Breast epithelium (tissue), 4 donors: ENCODE results near the gene MKNK1. TPM values are rescaled to one million over a fixed set of nuclear protein-coding genes. Genes with fewer than 3 reads are reported as not detected.
A peak's percentile ranks its signal among the peaks of the same experiment; 100 is the strongest.

Experiments
- DNase-seq, 2 donors: peaks; one replicate each; pipeline ENCODE4 v3.0.0-alpha.2; 2019; ENCODE audit warnings: low spot score in 2 of 2
- H3K27ac ChIP-seq, 2 donors: fragments of 200-600 bp; sonication (generic) in 1 of 2; one replicate each; pipeline ENCODE4 v1.5.1; 2016 to 2019; ENCODE audit warnings: mild to moderate bottlenecking in 1 of 2
- H3K27me3 ChIP-seq, 2 donors: fragments of 200-600 bp; sonication (generic) in 1 of 2; one replicate each; pipeline versions ENCODE4 v1.5.1 to v1.6.0; 2017 to 2019; ENCODE audit warnings: control low read depth in 1 of 2, mild to moderate bottlenecking in 1 of 2
- H3K36me3 ChIP-seq: fragments of 200-600 bp; one replicate; pipeline ENCODE4 v1.5.1; 2019
- H3K4me1 ChIP-seq, 2 donors: fragments of 200-600 bp; sonication (generic); one replicate each; pipeline ENCODE4 v1.5.1; 2016 to 2019; ENCODE audit warnings: control low read depth in 1 of 2
- H3K4me3 ChIP-seq, 3 donors: fragments of 200-600 bp; sonication (generic); 1 replicate in 2 of 3; 2 replicates in 1 of 3; pipeline ENCODE4 v1.5.1; 2016 to 2019; ENCODE audit warnings: mild to moderate bottlenecking in 3 of 3, moderate library complexity in 2 of 3
- H3K9me3 ChIP-seq, 2 donors: fragments of 200-600 bp; sonication (generic) in 1 of 2; one replicate each; pipeline ENCODE4 v1.5.1; 2016 to 2019; ENCODE audit warnings: control low read depth in 1 of 2
- POLR2A ChIP-seq: fragments of 450-650 bp; IDR thresholded peaks from one replicate; pipeline ENCODE4 v1.6.1; 2016; ENCODE audit warnings: antibody characterized with exemption, mild to moderate bottlenecking, moderate library complexity
- POLR2AphosphoS5 ChIP-seq, 3 donors: sonication (generic); formaldehyde crosslinking; IDR thresholded peaks; one replicate each; pipeline ENCODE4 v1.6.1; 2017; ENCODE audit warnings: antibody characterized with exemption in 3 of 3
- intact Hi-C: fragments of 100-400 bp; cut with DNase I; formaldehyde crosslinking; loops from one replicate; pipeline ENCODE4 v1.15.1; 2023; ENCODE audit warnings: low total_unique reads
- total RNA-seq, 3 donors: library from RNA; depleted of rRNA; stranded (reverse); fragments of >200 nt; gene quantifications; one replicate each; pipeline ENCODE4 v1.1.0, GENCODE V29; 2016
- TF ChIP-seq, protein P1 (sequence below), 3 donors: fragments of 450-650 bp; IDR thresholded peaks; one replicate each; pipeline ENCODE4 v1.5.1; 2016 to 2017; ENCODE audit warnings: antibody characterized with exemption in 3 of 3, mild to moderate bottlenecking in 3 of 3, moderate library complexity in 3 of 3

MKNK1 gene
- total RNA-seq, 3 donors from 2014 or later = 34.7 to 51.5 (median 47.2) TPM

DNA sequence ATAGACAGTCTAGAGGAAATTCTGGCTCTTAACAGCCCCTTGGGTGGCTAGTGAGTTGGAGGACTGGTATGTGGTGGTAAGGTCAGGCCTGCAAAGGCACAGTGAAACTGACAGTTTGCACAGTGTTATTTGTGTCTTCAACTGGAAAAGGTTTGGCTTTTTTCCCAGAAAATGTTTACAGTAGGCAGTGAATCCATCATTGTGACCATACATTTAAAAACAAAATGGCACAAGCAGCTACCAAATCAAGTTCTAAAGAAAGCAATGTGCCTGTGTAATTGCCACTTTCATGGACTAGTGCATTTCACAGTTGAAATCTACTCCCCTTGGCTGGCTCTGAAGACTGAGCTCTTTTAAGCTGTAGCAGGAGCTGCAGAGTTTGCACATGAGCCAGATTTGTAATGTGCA lies 39.3 kb upstream of the MKNK1 start:
- no peaks in the 10 kb centered on the region for H3K9me3 ChIP-seq
- H3K36me3 ChIP-seq = no peaks in the 10 kb centered on the region
- intact Hi-C loops = no loop called here
- H3K27ac ChIP-seq = peak overlapping the region in 1 of 2 donors; percentile 11
- no peaks in the 10 kb centered on the region for H3K4me1 ChIP-seq
- H3K27me3 ChIP-seq = no peaks in the 10 kb centered on the region
- no peak overlapping the region for H3K4me3 ChIP-seq
- DNase-seq = no peak
- TF ChIP-seq POLR2AphosphoS5 (IDR thresholded peaks at IDR 0.05) (no peak), POLR2A (no peak)
- TF ChIP-seq, protein P1, sequence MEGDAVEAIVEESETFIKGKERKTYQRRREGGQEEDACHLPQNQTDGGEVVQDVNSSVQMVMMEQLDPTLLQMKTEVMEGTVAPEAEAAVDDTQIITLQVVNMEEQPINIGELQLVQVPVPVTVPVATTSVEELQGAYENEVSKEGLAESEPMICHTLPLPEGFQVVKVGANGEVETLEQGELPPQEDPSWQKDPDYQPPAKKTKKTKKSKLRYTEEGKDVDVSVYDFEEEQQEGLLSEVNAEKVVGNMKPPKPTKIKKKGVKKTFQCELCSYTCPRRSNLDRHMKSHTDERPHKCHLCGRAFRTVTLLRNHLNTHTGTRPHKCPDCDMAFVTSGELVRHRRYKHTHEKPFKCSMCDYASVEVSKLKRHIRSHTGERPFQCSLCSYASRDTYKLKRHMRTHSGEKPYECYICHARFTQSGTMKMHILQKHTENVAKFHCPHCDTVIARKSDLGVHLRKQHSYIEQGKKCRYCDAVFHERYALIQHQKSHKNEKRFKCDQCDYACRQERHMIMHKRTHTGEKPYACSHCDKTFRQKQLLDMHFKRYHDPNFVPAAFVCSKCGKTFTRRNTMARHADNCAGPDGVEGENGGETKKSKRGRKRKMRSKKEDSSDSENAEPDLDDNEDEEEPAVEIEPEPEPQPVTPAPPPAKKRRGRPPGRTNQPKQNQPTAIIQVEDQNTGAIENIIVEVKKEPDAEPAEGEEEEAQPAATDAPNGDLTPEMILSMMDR (IDR thresholded peaks at IDR 0.05) = no peak

DNA sequence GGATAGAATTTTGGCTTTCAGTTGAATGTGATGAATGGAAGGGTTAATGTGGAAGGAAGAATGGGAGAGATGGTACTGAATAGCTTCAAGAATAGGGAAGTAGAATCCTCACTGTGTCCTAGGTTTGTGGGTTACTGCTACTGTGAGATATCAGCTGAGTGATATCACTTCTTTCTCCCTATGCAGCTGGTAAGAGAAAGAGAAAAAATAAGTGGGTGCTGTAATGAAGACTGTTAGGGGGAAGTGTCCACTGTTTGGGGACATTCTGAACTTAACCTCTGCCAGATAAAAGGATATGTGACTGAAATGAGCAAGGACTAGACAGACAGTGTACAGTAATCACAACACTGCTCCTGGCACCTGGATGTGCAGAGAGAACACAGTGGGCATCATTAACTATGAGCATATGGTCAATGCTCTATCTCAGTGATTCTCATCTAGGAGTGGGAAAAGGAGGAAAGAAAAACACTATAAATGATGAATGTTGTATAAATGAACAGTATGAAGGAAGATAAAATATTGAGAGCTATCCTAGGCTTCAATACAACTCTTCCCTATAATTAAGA lies 38.1 kb upstream of the MKNK1 start:
- intact Hi-C loops = no loop called here
- DNase-seq = no peak
- no peaks in the 10 kb centered on the region for H3K36me3 ChIP-seq
- H3K9me3 ChIP-seq = no peaks in the 10 kb centered on the region
- H3K4me1 ChIP-seq = no peaks in the 10 kb centered on the region
- H3K27me3 ChIP-seq = no peaks in the 10 kb centered on the region
- H3K4me3 ChIP-seq = no peak overlapping the region
- no peak for TF ChIP-seq POLR2AphosphoS5 (IDR thresholded peaks at IDR 0.05)
- TF ChIP-seq, protein P1 (IDR thresholded peaks at IDR 0.05) = no peak
- no peak for TF ChIP-seq POLR2A
- H3K27ac ChIP-seq = peak overlapping the region in 1 of 2 donors; percentile 16

DNA sequence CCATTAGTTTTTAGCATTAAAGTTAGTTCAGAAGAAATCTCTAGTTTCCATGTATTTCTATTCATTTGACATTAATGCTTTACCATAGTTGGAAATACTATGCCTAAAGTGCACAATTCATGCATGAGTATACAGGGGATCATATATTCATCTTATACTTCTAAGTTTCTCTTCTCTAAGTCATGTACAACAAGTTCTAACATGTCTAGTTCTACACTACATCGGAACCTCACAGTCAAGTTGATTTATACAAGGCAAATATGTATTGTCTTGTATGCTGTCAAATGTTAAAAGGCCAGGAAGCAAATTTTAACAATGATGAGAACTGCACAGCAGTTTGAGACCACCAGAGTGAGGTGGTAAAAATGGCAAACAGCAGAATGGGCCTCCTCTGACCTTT lies 35.5 kb upstream of the MKNK1 start:
- no peak overlapping the region for H3K27ac ChIP-seq
- intact Hi-C loops = no loop called here
- H3K27me3 ChIP-seq = no peaks in the 10 kb centered on the region
- no peak overlapping the region for H3K4me3 ChIP-seq
- H3K36me3 ChIP-seq = no peaks in the 10 kb centered on the region
- TF ChIP-seq POLR2AphosphoS5 (IDR thresholded peaks at IDR 0.05) (no peak), POLR2A (no peak)
- TF ChIP-seq, protein P1 (IDR thresholded peaks at IDR 0.05) = no peak
- no peaks in the 10 kb centered on the region for H3K9me3 ChIP-seq
- no peak for DNase-seq
- no peaks in the 10 kb centered on the region for H3K4me1 ChIP-seq

DNA sequence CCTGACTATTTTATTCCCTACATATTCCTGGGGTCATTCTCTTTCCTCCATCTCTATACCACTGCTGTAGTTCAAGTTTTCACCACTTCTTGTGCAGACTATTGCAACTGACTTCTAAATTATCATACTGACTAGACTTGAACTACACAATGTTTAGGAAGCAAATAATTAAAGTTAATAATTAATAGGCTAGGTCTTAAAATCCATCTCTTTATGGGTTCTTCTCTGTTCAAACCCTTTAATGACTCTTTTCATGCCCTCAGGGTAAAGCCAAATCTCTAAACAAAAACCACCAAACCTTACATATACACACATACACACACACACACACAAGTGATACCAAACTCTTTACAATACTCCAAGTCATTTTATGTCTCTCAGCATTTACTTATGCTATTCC lies 34.9 kb upstream of the MKNK1 start:
- Histone ChIP-seq H3K4me3 (no peak overlapping the region), H3K9me3 (no peaks in the 10 kb centered on the region), H3K4me1 (no peaks in the 10 kb centered on the region), H3K36me3 (no peaks in the 10 kb centered on the region), H3K27me3 (no peaks in the 10 kb centered on the region), H3K27ac (no peak overlapping the region)
- no peak for DNase-seq
- TF ChIP-seq, protein P1 (IDR thresholded peaks at IDR 0.05) = no peak
- no peak for TF ChIP-seq POLR2AphosphoS5 (IDR thresholded peaks at IDR 0.05)
- no peak for TF ChIP-seq POLR2A
- intact Hi-C loops = no loop called here

DNA sequence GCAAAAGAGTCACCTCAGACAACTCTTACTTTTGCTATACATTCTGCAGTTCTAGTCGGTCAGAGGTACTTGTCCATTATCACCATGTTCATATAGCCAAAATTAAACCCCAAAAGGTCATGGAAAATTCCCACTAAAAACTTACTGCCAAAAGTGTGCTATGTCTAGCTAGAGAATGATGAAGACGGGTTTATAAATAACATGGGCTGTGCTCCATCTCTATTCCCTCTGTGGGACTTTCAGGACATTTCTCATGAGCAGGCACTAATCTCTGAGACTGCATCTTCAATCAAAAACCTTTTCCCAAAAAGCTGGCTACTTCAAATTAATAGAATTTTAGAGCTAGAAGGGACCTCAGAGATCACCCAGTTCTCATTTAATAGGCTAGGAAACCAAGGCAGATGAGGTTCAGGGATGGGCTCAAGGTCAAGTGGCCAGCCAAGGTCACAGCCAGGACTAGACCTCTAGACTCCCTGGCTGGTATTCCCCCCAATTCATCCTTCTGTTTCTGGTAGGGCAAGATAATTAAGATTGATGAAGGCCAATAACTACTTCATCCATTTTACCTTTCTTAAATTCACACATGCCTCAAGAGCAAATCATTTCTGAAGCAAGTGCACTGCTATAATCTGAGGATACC lies 33.5 kb upstream of the MKNK1 start:
- Histone ChIP-seq H3K27ac (peak overlapping the region in 1 of 2 donors; percentile 22), H3K4me3 (no peak overlapping the region), H3K27me3 (no peaks in the 10 kb centered on the region), H3K9me3 (no peaks in the 10 kb centered on the region), H3K36me3 (no peaks in the 10 kb centered on the region), H3K4me1 (no peaks in the 10 kb centered on the region)
- DNase-seq = no peak
- intact Hi-C loops = no loop called here
- TF ChIP-seq POLR2A (no peak), POLR2AphosphoS5 (IDR thresholded peaks at IDR 0.05) (no peak)
- TF ChIP-seq, protein P1 (IDR thresholded peaks at IDR 0.05) = no peak
